ENCODE measurements around the gene RAB3A.

The RAB3A gene

DNA sequence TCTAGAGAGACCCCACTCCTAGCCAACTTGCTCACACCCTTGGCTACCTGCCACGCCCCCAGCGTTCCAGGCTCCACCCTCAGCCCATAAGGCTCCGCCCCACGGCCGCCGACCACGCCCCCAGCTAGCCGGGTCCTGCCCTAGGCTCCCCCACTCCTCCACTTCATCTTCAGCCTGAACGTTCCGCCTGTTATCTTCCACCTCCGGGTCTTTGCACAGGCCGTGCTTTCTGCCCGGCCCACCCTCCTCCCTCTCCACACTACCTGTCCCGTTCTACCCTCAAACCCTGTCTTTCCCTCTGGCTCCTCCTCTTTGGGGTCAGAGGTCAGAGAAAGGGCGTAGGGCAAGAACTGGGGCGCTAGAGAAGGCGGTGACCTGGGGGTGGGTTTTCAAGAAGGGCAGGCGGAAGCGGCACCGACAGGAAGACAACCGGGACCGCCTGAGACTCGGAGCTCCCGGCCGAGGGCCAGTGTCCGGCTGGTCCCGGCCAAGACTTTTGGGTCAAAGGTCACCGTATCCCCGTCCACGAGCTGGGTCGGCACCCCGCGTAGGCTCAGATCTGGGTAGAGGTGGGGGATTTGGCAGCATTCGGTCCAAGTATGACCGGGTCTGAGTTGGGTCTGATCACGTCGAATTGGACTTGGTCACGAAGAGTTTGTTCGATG lies 20.1 kb upstream of the RAB3A start:
- Histone ChIP-seq H3K9me3 (ENCODE audit: insufficient read depth, low read length) (no peaks in the 10 kb centered on the region), H3K4me2 (ENCODE audit: low read length) (no peak overlapping the region), H3K79me2 (ENCODE audit: low read length) (no peaks in the 10 kb centered on the region), H3K27ac (ENCODE audit: low read length) (no peak overlapping the region), H3K4me3 (ENCODE audit: low read length) (no peak overlapping the region), H3K4me1 (ENCODE audit: low read length) (peaks cover 11% of the 10 kb centered on the region), H3K27me3 (ENCODE audit: low read depth, low read length) (no peaks in the 10 kb centered on the region), H3K9ac (ENCODE audit: low read length) (no peak overlapping the region), H4K20me1 (ENCODE audit: insufficient read depth, low read length) (no peaks in the 10 kb centered on the region), H2AFZ (ENCODE audit: low read depth, low read length) (no peak overlapping the region), H3K36me3 (replicated peaks; ENCODE audit: low read depth, low read length) (no peaks in the 10 kb centered on the region)
- TF ChIP-seq, protein P1, sequence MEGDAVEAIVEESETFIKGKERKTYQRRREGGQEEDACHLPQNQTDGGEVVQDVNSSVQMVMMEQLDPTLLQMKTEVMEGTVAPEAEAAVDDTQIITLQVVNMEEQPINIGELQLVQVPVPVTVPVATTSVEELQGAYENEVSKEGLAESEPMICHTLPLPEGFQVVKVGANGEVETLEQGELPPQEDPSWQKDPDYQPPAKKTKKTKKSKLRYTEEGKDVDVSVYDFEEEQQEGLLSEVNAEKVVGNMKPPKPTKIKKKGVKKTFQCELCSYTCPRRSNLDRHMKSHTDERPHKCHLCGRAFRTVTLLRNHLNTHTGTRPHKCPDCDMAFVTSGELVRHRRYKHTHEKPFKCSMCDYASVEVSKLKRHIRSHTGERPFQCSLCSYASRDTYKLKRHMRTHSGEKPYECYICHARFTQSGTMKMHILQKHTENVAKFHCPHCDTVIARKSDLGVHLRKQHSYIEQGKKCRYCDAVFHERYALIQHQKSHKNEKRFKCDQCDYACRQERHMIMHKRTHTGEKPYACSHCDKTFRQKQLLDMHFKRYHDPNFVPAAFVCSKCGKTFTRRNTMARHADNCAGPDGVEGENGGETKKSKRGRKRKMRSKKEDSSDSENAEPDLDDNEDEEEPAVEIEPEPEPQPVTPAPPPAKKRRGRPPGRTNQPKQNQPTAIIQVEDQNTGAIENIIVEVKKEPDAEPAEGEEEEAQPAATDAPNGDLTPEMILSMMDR (IDR thresholded peaks at IDR 0.05; ENCODE audit: low read depth, low read length), result no peak
- no peak for TF ChIP-seq EZH2phosphoT487 (IDR thresholded peaks at IDR 0.05; ENCODE audit: low read depth)

GRCh38 chr19:18221815-18222725 lies 18.2 kb upstream of the RAB3A start:
- Histone ChIP-seq H3K27me3 (ENCODE audit: low read depth, low read length) (no peaks in the 10 kb centered on the region), H2AFZ (ENCODE audit: low read depth, low read length) (no peak overlapping the region), H3K4me3 (ENCODE audit: low read length) (no peak overlapping the region), H3K4me1 (ENCODE audit: low read length) (peaks cover 11% of the 10 kb centered on the region), H3K9me3 (ENCODE audit: insufficient read depth, low read length) (no peaks in the 10 kb centered on the region), H3K36me3 (replicated peaks; ENCODE audit: low read depth, low read length) (no peaks in the 10 kb centered on the region), H3K4me2 (ENCODE audit: low read length) (no peak overlapping the region), H4K20me1 (ENCODE audit: insufficient read depth, low read length) (no peaks in the 10 kb centered on the region), H3K27ac (ENCODE audit: low read length) (no peak overlapping the region), H3K9ac (ENCODE audit: low read length) (no peak overlapping the region), H3K79me2 (ENCODE audit: low read length) (no peaks in the 10 kb centered on the region)
- TF ChIP-seq, protein P1 (IDR thresholded peaks at IDR 0.05; ENCODE audit: low read depth, low read length), result no peak
- no peak for TF ChIP-seq EZH2phosphoT487 (IDR thresholded peaks at IDR 0.05; ENCODE audit: low read depth)

- Histone ChIP-seq H3K36me3 (replicated peaks; ENCODE audit: low read depth, low read length) (no peaks in the 10 kb centered on the region), H3K9me3 (ENCODE audit: insufficient read depth, low read length) (no peaks in the 10 kb centered on the region), H3K4me1 (ENCODE audit: low read length) (peaks cover 11% of the 10 kb centered on the region), H3K27me3 (ENCODE audit: low read depth, low read length) (no peaks in the 10 kb centered on the region), H3K27ac (ENCODE audit: low read length) (no peak overlapping the region), H3K4me2 (ENCODE audit: low read length) (no peak overlapping the region), H4K20me1 (ENCODE audit: insufficient read depth, low read length) (no peaks in the 10 kb centered on the region), H2AFZ (ENCODE audit: low read depth, low read length) (no peak overlapping the region), H3K4me3 (ENCODE audit: low read length) (no peak overlapping the region), H3K9ac (ENCODE audit: low read length) (no peak overlapping the region), H3K79me2 (ENCODE audit: low read length) (no peaks in the 10 kb centered on the region)
- TF ChIP-seq, protein P1 (IDR thresholded peaks at IDR 0.05; ENCODE audit: low read depth, low read length), result no peak
- no peak for TF ChIP-seq EZH2phosphoT487 (IDR thresholded peaks at IDR 0.05; ENCODE audit: low read depth)
Measured at GRCh38 chr19:18220632-18221275, 16.9 kb upstream of the RAB3A start.
